Medulla oblongata (tissue), 1 donor: ENCODE measurements around the gene RGL2.
"Not testable (repeated sequence)": the region's sequence is repeated elsewhere in the genome, so short reads cannot be mapped to it uniquely, and the experiment has no call there.

Experiments used
- DNase-seq: peaks from one replicate; pipeline ENCODE4 v3.0.0-alpha.2; 2015; ENCODE audit errors: extremely low spot score

Gene RGL2, protein sequence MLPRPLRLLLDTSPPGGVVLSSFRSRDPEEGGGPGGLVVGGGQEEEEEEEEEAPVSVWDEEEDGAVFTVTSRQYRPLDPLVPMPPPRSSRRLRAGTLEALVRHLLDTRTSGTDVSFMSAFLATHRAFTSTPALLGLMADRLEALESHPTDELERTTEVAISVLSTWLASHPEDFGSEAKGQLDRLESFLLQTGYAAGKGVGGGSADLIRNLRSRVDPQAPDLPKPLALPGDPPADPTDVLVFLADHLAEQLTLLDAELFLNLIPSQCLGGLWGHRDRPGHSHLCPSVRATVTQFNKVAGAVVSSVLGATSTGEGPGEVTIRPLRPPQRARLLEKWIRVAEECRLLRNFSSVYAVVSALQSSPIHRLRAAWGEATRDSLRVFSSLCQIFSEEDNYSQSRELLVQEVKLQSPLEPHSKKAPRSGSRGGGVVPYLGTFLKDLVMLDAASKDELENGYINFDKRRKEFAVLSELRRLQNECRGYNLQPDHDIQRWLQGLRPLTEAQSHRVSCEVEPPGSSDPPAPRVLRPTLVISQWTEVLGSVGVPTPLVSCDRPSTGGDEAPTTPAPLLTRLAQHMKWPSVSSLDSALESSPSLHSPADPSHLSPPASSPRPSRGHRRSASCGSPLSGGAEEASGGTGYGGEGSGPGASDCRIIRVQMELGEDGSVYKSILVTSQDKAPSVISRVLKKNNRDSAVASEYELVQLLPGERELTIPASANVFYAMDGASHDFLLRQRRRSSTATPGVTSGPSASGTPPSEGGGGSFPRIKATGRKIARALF

DNA sequence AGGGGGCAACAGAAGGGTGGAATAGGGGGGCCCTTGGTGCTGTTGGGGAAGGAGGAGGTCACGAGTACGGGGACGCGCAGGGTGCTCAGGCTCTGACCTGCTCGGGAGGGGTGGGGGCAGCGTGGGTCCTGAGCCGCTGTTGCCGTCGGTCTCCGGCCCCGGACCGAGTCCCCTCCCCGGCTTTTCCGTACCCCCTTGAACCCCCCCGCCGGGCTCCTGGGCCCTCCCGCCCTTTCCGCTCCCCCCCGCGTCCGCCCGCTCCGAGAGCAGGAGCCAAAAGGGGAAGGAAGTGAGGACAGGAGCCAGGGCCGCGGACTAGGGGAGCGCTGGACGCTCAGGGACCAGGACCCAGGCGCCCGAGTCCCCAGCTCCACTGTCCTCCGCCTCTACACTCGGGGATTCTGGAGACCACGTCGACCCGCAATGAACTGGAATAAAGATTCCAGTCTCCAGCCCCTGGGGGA is at the start of gene RGL2:
TSS of gene RGL2 (minus strand) at position 170 of the 464 bp plus-strand sequence. CDS start 332 bp downstream, outside the sequence.
- DNase-seq, result peak; percentile 89

DNA sequence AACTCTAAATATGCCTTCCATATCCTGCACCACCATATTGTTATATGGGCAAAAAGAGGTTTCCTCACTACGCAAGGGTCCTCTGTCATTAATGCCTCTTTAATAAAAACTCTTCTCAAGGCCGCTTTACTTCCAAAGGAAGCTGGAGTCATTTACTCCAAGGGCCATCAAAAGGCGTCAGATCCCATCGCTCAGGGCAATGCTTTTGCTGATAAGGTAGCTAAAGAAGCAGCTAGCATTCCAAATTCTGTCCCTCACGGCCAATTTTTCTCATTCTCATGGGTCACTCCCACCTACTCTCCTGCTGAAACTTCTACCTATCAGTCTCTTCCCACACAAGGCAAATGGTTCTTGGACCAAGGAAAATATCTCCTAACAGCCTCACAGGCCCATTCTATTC is 49.1 kb upstream of the RGL2 start:
- no peak for DNase-seq

DNA sequence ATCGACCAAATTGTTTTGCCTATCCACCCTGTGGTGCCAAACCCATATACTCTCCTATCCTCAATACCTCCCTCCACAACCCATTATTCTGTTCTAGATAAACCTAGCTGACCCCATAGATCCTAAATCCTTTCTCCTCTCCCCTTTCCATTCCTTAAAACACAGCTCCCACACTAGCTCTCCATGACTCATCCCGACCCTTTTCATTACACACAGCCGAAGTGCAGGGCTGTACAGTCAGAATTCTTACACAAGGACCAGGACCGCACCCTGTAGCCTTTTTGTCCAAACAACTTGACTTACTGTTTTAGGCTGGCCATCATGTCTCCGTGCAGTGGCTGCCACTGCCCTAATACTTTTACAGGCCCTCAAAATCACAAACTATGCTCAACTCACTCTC is 48.2 kb upstream of the RGL2 start:
- DNase-seq, result not testable (repeated sequence)

DNA sequence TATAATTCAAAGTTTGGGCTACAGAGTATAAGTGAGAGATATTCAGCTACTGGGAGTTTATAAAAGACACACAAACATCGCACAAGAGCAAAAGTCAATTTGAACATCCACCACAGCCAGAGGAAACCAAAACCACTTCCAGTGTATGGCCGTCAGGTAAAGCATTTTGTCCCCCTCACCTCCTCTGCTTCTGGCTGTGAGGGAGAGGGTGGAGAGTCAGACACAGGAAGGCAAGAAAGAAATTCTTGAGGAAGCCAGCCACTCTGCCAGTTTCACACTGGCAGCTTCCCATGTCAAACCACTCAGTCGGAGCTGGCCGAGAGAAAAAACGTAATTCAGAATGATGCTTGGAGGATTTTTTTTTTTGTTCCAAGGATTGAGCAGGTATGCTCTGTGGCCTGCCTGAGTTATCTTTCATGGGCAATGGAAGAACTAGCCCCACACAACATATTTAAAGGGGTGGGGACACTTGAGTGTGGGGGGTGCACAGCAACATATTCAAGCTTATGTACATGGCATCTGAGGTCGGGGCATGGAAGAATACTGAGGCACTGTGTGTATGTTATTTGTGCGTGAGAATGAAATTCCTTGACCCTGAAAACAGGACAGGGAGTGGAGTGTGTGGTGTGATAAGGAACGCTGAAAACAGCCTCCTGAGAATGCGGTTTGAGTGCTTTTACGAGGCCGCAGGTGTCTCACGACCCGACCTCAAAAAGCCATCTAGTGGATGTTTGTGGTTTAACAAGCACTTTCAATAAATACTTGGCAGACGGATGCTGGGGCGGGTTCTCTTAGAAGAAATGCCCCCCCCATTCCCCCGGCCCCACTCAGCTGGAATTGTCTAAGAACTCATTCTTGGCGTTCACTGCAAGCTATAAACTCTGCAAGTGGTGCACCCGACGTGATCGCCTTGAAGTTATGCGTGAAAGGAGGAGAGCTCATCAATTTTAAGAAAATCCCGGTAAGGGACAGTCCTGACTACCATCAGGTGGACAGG is 46.3 kb upstream of the RGL2 start:
- DNase-seq, result peak; percentile 73

DNA sequence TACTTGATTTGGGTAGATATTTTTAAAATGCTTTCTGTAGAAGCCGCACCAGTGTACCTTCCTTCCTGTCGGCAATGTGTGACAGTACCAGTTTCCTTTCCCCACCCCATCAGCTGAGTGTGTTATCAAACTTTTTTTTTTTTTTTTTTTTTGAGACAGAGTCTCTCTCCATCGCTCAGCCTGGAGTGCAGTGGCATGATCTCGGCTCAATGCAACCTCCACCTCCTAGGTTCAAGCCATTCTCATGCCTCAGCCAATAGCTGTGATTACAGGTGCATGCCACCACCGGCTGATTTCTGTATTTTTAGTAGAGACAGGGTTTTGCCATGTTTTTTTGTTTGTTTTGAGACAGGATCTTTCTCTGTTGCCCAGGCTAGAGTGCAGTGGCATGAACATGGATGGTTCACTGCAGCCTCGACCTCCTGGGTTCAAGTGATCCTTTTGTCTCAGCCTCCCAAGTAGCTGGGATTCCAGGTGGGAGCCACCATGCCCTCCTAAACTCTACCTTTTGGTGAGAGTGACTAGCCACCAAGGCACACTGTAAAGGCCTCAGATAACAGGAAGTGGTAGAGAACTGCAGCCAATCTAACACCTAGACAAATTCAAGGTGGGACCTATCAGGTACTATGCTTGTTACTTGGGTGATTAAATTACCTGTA is 45.3 kb upstream of the RGL2 start:
- no peak for DNase-seq

DNA sequence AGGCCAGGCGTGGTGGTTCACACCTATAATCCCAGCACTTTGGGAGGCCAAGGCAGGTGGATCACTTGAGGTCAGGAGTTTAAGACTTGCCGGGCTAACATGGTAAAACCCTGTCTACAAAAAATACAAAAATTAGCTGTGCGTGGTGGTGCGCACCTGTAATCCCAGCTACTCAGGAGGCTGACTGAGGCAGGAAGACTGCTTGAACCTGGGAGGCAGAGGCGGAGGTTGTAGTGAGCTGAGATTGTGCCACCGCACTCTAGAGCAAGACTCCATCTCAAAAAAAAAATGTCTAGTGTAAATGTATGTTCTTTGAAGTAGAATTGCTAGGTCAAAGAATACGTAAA is 44.8 kb upstream of the RGL2 start:
- not testable (repeated sequence) for DNase-seq

DNA sequence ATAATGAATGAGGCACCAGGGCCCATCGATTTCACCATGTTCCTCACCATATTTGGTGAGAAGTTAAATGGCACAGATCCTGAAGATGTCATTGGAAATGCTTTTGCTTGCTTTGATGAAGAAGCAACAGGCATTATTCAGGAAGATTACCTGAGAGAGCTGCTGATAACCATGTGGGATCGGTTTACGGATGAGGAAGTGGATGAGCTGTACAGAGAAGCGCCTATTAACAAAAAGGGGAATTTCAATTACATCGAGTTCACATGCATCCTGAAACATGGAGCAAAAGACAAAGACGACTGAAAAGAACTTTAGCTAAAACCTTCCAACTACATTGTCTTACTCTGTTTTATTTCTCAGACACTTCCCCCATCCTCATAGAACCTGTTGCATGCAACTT is 40.5 kb upstream of the RGL2 start:
- no peak for DNase-seq

DNA sequence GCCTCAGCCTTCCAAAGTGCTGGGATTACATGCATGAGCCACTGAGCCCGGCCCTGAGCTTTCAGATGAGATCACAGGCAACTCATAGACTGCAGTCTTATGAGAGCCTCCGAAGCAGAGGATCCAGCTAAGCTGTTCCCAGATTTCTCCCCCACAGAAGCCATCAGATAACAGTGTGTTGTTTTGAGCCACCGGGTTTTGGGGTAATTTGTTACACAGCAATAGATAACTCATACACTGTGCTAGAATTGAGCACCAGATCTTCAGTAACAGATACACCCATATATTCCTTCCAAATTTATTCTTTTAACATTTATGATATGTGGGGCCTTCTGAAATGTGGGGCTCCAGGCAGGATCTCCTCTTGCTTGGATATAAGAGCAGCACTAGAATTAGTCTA is 37.8 kb upstream of the RGL2 start:
- DNase-seq, result no peak

DNA sequence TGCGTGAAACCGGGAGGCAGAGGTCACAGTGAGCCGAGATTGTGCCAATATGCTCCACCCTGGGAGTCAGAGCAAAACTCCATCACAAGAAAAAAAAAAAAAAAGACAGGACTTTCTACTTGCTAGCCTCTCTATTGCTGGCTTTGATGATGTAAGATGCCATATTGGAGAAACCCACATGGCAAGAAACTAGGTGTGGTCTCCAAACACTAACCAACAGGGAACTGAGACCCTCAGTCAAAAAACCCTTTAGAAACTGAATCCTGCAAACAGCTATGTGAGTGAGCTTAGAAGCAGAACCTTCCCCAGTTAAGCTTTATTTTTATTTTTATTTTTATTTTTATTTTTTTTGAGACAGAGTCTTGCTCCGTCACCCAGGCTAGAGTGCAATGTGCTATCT is 37.2 kb upstream of the RGL2 start:
- no peak for DNase-seq

DNA sequence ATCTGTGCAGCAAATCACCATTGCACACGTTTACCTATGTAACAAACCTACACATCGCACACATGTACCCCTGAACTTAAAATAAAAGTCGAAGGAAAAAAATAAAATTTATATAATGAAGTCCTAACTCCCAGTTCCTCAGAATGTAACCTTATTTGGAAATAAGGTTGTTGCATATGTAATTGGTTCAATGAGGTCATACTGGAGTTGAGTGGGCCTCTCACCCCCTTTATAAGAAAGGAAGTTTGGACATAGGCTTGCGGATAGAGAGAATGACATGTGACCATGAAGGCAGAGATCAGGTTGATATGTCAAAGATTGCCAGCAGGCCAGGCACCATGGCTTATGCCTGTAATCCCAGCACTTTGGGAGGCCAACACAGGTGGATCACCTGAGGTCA is 34.9 kb upstream of the RGL2 start:
- no peak for DNase-seq

DNA sequence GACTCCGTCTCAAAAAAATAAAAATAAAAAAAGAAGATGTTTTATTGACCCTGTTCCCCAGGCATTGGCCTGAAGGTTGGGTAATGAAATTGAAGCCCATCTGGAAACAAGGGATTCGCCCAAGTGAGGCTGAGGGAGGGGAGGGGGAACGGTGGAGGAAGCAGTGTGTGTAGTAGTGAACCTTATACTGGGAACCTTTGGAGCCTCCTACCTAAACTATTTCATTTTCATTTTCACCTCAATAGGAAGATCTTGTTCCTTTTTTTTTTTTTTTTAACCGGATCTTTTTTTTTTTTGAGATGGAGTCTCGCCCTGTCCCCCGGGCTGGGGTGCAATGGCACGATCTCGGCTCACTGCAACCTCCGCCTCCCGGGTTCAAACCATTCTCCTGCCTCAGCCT is 32.0 kb upstream of the RGL2 start:
- DNase-seq, result no peak

DNA sequence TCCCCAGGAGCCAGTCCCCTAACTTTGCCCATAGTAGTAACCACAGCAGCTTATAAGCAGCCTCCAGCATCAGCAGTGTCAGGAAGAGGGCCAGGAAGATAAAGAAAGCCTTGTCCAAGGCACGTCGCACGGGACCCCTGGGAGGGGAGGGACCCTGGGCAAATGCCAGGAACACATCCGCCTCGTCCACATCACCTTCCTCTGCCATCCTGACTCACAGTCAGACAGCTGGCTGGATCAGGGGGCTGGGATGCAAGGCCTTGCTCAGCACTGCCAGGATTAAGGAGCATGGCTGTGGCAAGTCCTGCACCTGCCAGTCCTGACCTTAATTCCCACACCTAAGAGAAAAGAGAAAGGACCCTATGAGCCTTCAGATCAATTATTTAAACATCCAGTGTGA is 30.3 kb upstream of the RGL2 start:
- DNase-seq, result no peak

DNA sequence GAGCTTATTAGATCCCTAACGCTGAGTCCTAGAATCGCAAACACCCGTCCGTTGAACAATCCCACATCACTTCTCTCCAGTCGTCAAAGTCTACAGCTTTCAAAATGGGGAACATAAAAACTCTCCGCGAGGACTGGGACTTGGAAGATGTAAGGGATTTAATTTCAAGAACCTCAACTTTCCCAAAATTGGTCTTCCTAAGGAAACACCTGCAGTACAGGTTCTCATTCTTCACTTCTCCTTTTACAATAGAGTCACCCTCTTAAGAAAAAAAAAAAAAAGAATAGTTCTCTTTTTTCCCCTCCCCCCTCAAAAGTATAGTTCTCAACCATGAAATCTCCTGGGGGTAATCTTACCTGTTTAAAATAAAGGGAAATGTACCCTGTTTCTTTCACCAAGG is 25.4 kb upstream of the RGL2 start:
- peak; percentile 26 for DNase-seq

DNA sequence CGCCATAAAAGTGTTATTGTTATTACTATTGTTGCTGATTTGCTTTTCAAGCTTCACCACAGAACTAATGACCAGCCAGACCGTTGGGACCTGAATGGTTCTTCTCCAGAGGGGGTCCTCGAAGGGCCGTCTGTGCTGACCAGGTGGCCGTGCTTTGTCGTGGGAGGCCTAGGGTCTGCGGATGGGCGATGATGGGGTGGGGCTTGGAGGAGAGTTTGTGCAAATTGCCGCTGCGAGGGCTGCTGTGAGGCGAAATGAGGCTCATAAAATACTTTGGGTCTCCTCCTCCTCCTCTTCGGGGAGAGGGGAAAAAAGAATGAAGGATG is 24.8 kb upstream of the RGL2 start:
- DNase-seq, result no peak

DNA sequence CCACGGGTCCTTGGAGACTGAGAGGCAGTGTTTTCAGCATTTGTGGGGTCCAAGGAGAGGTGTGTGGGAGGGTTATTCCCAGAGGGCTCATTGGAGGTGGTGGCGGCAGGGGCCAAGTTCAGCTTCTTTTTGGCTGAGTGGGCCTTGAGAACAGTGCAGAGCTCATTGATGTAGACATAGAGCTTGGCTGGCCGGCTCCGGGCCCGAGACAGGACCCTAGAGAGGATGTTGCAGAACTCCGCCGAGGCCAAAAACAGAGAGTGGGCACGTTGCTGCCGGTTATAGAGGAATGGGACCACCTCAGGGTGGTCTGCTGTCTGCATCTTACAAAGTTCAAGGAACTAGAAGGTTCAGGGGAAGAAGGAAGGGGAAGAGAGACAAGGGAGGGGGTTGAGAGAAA is 22.5 kb upstream of the RGL2 start:
- DNase-seq, result no peak

DNA sequence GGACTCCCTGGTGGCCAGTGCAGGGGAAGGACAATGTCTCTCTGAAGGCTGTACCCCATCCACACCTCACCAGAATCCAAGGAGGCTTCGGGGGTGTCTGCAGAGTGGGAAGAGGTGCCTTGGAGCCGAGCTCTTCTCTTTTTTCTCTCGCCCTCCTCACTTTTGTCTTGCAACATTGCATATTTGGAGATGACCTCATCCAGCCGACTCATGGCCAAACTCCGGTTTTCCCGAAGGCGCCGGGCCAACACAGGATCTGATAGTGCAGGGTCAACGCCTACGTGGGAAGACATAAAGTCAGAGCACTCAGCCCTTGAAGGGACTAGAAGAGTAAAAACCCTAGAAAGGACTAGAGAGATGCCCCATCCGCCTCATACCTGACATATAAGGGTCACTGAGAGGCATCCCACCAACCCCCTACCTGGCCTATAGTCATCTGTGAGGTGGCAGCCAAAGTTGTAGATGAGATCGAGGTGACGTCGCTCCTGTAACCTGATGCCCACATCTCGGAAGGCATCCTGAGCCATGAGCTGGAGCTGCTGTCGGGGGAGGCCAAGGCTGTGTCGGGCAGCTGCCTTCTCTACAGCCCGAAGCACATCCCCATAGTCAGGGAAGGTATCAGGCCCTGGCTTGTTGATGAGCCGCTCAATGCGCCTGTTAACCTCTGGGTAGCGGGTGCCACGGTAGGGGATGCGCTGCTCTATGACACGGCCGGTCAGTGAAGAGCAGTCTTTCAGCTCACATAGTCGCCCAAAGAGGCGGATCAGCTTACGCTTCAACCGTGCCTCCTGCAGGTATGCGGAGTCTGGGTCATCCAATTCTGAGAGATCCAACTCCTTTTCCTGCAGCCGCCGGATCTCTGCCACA is 21.8 kb upstream of the RGL2 start:
- DNase-seq, result no peak

DNA sequence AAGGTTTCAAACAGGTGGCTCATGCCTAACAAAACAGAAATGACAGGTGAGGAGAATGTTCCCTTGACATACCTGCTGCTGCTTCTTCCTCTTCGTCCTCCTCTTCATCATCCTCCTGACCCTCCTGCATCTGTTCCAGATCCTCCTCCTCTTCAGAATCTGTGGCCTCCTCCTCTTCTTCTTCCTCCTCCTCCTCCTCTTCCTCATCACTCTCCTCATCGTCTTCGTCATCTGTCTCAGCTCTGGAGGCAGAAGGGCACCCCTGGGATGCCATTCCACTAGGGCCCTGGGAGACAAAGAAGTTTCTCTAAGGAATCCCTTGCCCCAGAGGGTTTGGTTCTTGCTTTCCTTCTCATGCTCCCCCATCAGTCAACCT is 21.2 kb upstream of the RGL2 start:
- DNase-seq, result no peak

DNA sequence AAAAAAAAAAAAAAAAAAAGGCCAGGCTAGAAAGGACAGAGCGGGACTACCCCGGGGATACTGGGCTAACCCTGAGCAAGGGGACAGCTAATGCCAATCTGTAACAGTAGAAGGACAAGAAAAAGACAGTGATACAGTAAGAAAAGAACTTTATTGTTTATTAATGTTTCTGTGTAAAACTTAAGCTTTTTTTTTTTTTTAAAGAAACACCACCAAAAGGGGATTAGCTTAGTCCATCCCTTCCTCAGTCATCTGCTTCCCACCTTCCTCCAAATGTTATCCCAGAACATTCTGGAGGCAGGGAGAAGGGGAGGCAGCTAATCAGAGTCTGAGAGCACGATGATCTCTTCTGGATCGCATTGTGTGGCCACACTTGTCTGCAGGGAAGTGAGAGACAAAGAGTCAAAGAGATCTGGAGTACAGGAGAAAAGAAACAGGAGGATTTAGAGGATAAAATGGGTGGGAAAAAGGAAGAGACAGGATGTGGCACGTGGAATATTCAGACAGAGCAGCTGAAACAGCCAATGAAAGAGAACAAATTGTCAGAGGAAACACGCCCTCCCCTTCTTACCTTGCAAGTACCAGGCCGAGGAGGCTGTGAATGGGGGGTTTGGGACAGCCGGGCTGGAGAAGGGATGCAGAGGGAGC is 19.8 kb upstream of the RGL2 start:
- no peak for DNase-seq

DNA sequence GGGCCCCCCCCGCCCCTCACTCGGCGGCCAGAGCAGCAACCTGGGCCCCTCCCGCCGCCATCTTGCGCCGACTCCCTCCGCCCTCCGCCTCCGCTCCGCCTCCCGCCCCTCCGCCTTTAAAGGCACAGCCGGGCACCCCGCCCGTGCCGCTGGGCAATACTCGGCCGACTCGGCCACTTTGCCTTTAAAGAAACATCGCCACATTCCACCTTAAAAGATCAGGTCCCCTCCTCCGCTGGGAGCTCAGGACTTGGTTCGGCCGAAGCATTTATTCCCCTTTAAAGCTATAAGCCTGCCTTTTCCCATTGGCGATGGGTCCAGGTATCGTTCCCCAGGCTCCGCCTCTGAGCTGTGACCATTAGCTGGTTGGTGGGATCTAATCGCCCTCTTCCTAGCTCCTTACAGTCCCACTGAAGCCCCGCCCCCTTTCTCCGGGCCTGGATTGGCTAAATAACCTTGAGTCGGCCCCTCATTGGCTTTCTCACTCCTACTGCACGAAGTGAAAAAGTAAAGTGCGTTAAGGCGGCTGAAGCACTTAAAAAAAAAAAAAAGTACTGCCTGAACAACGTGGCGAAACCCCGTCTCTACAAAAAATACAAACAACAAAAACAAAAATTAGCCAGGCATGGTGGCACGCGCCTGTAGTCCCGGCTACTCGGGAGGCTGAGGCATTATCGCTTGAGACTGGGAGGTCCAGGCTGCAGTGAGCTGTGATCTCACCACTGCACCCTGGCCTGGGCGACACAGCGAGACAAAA is 19.1 kb upstream of the RGL2 start, which contains the start of gene ZBTB22:
TSS of gene ZBTB22 (minus strand) at position 76 of the 757 bp plus-strand sequence. CDS start 828 bp downstream, outside the sequence.
- DNase-seq, result peak; percentile 98

DNA sequence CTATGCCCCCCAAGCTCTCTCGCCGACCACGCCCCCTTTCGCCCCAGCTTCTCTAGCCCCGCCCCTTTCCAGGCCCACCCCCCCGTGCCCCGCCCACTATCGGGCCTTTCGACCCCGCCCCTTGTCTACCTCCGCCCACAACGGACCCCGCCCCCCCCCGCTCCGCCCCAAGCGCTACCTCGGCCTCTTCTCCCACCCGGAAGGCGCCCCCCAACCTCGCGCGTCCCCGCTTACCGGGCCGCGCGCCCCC is 18.6 kb upstream of the RGL2 start:
- DNase-seq, result peak; percentile 30
